ENCODE data around the gene RXRA. TPM values are rescaled to one million over a fixed set of nuclear protein-coding genes. Genes with fewer than 3 reads are reported as not detected.

Gene RXRA
- total RNA-seq, 4 donors from 2014 or later, result 17.1 to 84.6 (median 24.0) TPM

GRCh38 chr9:134299883-134300282, 26.4 kb upstream of the RXRA start:
- no peak for DNase-seq
- no peak for TF ChIP-seq CTCF (IDR thresholded peaks at IDR 0.05)
- no peak for TF ChIP-seq POLR2A (IDR thresholded peaks at IDR 0.05)
- no peaks in the 10 kb centered on the region for H3K9me3 ChIP-seq
- intact Hi-C loops (cut with DNase I; ENCODE audit: low total_unique reads), result no loop called here
- no peaks in the 10 kb centered on the region for H3K4me1 ChIP-seq
- no peaks in the 10 kb centered on the region for H3K36me3 ChIP-seq
- H3K27me3 ChIP-seq, result no peaks in the 10 kb centered on the region
- no peak overlapping the region for H3K4me3 ChIP-seq
- no peak overlapping the region for H3K27ac ChIP-seq

- TF ChIP-seq CTCF (IDR thresholded peaks at IDR 0.05) (no peak), POLR2A (IDR thresholded peaks at IDR 0.05) (no peak)
- no peak for DNase-seq
- H3K4me1 ChIP-seq, result no peaks in the 10 kb centered on the region
These were observed 24.7 kb upstream of the RXRA start for GRCh38 chr9:134301387-134302129.

GRCh38 chr9:134302130-134302817, 24.0 kb upstream of the RXRA start:
- no peaks in the 10 kb centered on the region for H3K9me3 ChIP-seq
- H3K4me1 ChIP-seq, result no peaks in the 10 kb centered on the region
- H3K36me3 ChIP-seq, result no peaks in the 10 kb centered on the region
- intact Hi-C loops (cut with DNase I; ENCODE audit: low total_unique reads), result no loop called here
- no peak overlapping the region for H3K4me3 ChIP-seq
- DNase-seq, result no peak
- TF ChIP-seq POLR2A (IDR thresholded peaks at IDR 0.05), result no peak
- TF ChIP-seq CTCF (IDR thresholded peaks at IDR 0.05), result no peak
- H3K27ac ChIP-seq, result no peak overlapping the region
- no peaks in the 10 kb centered on the region for H3K27me3 ChIP-seq

More at GRCh38 chr9:134301387-134302129, 24.7 kb upstream of the RXRA start:
- intact Hi-C loops (cut with DNase I; ENCODE audit: low total_unique reads), result no loop called here
- Histone ChIP-seq H3K36me3 (no peaks in the 10 kb centered on the region), H3K27me3 (no peaks in the 10 kb centered on the region), H3K9me3 (no peaks in the 10 kb centered on the region), H3K4me3 (no peak overlapping the region), H3K27ac (no peak overlapping the region)

- H3K27me3 ChIP-seq, result no peaks in the 10 kb centered on the region
- TF ChIP-seq POLR2A (IDR thresholded peaks at IDR 0.05), result no peak
- TF ChIP-seq CTCF (IDR thresholded peaks at IDR 0.05), result no peak
- no peaks in the 10 kb centered on the region for H3K36me3 ChIP-seq
- no peaks in the 10 kb centered on the region for H3K9me3 ChIP-seq
- intact Hi-C loops (cut with DNase I; ENCODE audit: low total_unique reads), result no loop called here
- no peak overlapping the region for H3K4me3 ChIP-seq
- DNase-seq, result no peak
- no peak overlapping the region for H3K27ac ChIP-seq
- no peaks in the 10 kb centered on the region for H3K4me1 ChIP-seq
These were observed 22.7 kb upstream of the RXRA start for GRCh38 chr9:134303601-134304000.

- no peaks in the 10 kb centered on the region for H3K36me3 ChIP-seq
- H3K27me3 ChIP-seq, result no peaks in the 10 kb centered on the region
- H3K27ac ChIP-seq, result no peak overlapping the region
- no peaks in the 10 kb centered on the region for H3K9me3 ChIP-seq
- TF ChIP-seq POLR2A (IDR thresholded peaks at IDR 0.05) (no peak), CTCF (IDR thresholded peaks at IDR 0.05) (no peak)
- intact Hi-C loops (cut with DNase I; ENCODE audit: low total_unique reads), result no loop called here
- no peak for DNase-seq
- H3K4me3 ChIP-seq, result no peak overlapping the region
- no peaks in the 10 kb centered on the region for H3K4me1 ChIP-seq
These were observed 22.0 kb upstream of the RXRA start for GRCh38 chr9:134304261-134304660.
